ENCODE data around the gene PCSK5. TPM values are rescaled to one million over a fixed set of nuclear protein-coding genes. Genes with fewer than 3 reads are reported as not detected.

PCSK5 gene
- total RNA-seq, 1 experiment from 2014 or later, result 0.17 TPM

- no TSS peak for BruUV-seq (replicated peaks)
- no peak for DNase-seq (ENCODE audit: low spot score)
- POLR2A ChIA-PET (ENCODE audit: low non-redundant PET), result no interaction called here
- no peak overlapping the region for H3K27ac ChIP-seq (ENCODE audit: low read depth, low read length, poor library complexity, severe bottlenecking)
- H3K4me1 ChIP-seq (ENCODE audit: insufficient read depth, low read length, poor library complexity, severe bottlenecking), result no peaks in the 10 kb centered on the region
- TF ChIP-seq EZH2 (IDR thresholded peaks at IDR 0.05; ENCODE audit: borderline replicate concordance, low read depth, low read length, poor library complexity, severe bottlenecking), result no peak
- no peak for TF ChIP-seq CTCF (conservative IDR thresholded peaks at IDR 0.05; ENCODE audit: low read depth, low read length)
- H3K4me3 ChIP-seq (ENCODE audit: low read depth, low read length, poor library complexity, severe bottlenecking), result no peak overlapping the region
- H3K36me3 ChIP-seq (ENCODE audit: insufficient read depth, low read length, poor library complexity, severe bottlenecking), result no peaks in the 10 kb centered on the region
- intact Hi-C loops (cut with micrococcal nuclease; ENCODE audit: unreplicated experiment), result no loop called here
- no peaks in the 10 kb centered on the region for H3K9me3 ChIP-seq (ENCODE audit: low read depth, low read length, poor library complexity, severe bottlenecking)
- H3K27me3 ChIP-seq (replicated peaks; ENCODE audit: insufficient read depth, low read depth, low read length, poor library complexity), result no peaks in the 10 kb centered on the region
- CTCF ChIA-PET, result no interaction called here
Measured at GRCh38 chr9:75941066-75941465, 50.6 kb downstream of the PCSK5 start.

- CTCF ChIA-PET, result no interaction called here
- Histone ChIP-seq H3K4me3 (ENCODE audit: low read depth, low read length, poor library complexity, severe bottlenecking) (no peak overlapping the region), H3K4me1 (ENCODE audit: insufficient read depth, low read length, poor library complexity, severe bottlenecking) (no peaks in the 10 kb centered on the region), H3K27ac (ENCODE audit: low read depth, low read length, poor library complexity, severe bottlenecking) (no peak overlapping the region), H3K36me3 (ENCODE audit: insufficient read depth, low read length, poor library complexity, severe bottlenecking) (no peaks in the 10 kb centered on the region), H3K9me3 (ENCODE audit: low read depth, low read length, poor library complexity, severe bottlenecking) (no peaks in the 10 kb centered on the region), H3K27me3 (replicated peaks; ENCODE audit: insufficient read depth, low read depth, low read length, poor library complexity) (no peaks in the 10 kb centered on the region)
- POLR2A ChIA-PET (ENCODE audit: low non-redundant PET), result no interaction called here
- intact Hi-C loops (cut with micrococcal nuclease; ENCODE audit: unreplicated experiment), result no loop called here
- no peak for DNase-seq (ENCODE audit: low spot score)
- BruUV-seq (replicated peaks), result no TSS peak
- TF ChIP-seq CTCF (conservative IDR thresholded peaks at IDR 0.05; ENCODE audit: low read depth, low read length) (no peak), EZH2 (IDR thresholded peaks at IDR 0.05; ENCODE audit: borderline replicate concordance, low read depth, low read length, poor library complexity, severe bottlenecking) (no peak)
Measured at GRCh38 chr9:75941577-75942311, 51.3 kb downstream of the PCSK5 start.

GRCh38 chr9:75946766-75947165 lies 56.3 kb downstream of the PCSK5 start:
- Histone ChIP-seq H3K9me3 (ENCODE audit: low read depth, low read length, poor library complexity, severe bottlenecking) (no peaks in the 10 kb centered on the region), H3K4me3 (ENCODE audit: low read depth, low read length, poor library complexity, severe bottlenecking) (no peak overlapping the region), H3K27ac (ENCODE audit: low read depth, low read length, poor library complexity, severe bottlenecking) (no peak overlapping the region), H3K36me3 (ENCODE audit: insufficient read depth, low read length, poor library complexity, severe bottlenecking) (no peaks in the 10 kb centered on the region), H3K4me1 (ENCODE audit: insufficient read depth, low read length, poor library complexity, severe bottlenecking) (no peaks in the 10 kb centered on the region), H3K27me3 (replicated peaks; ENCODE audit: insufficient read depth, low read depth, low read length, poor library complexity) (no peaks in the 10 kb centered on the region)
- BruUV-seq (replicated peaks), result no TSS peak
- intact Hi-C loops (cut with micrococcal nuclease; ENCODE audit: unreplicated experiment), result no loop called here
- CTCF ChIA-PET, result no interaction called here
- TF ChIP-seq CTCF (conservative IDR thresholded peaks at IDR 0.05; ENCODE audit: low read depth, low read length) (no peak), EZH2 (IDR thresholded peaks at IDR 0.05; ENCODE audit: borderline replicate concordance, low read depth, low read length, poor library complexity, severe bottlenecking) (no peak)
- POLR2A ChIA-PET (ENCODE audit: low non-redundant PET), result no interaction called here
- no peak for DNase-seq (ENCODE audit: low spot score)

Measured in A673 (cell line).